Measurements from ENCODE around the gene SLC25A23.

The SLC25A23 gene

DNA sequence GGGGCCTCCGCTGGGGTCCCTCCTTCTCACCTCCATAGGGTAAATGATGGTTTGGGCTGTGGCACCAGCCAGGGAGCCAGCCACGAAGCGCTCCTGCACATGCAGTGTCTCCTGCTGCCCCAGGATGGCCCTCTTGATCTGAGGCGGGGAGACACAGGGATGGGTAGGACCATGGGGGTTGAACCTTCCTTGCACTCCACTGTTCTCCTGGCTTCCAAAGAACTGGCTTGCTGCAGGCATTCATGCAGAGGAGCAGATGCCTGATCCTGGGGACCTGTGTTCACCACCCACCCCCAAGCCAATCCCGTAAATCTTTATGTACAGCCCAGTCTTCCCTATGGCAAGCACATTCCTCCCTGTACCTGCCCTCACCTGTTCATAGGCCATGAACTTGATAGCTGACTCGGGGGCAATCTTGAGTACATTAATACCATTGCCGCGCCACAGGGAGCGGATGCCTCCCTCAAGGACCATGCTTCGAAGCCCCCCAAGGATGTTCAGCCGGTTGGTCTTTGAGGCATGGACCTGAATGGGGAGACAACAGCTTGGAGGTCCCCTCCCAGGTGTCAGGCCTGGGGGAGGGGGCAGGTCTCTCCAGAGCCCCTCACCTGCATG, 5.5 kb downstream of the SLC25A23 start:
- peaks cover 20% of the 10 kb centered on the region for H3K9me3 Mint-ChIP-seq
- H3K4me1 Mint-ChIP-seq = peaks cover 6% of the 10 kb centered on the region
- no peak for TF ChIP-seq CTCF (IDR thresholded peaks at IDR 0.05; ENCODE audit: unreplicated experiment in 3 of 3)
- H3K27me3 Mint-ChIP-seq (ENCODE audit: low read depth) = no peaks in the 10 kb centered on the region
- peaks cover 78% of the 10 kb centered on the region for H3K36me3 Mint-ChIP-seq (ENCODE audit: low read depth)
- H3K4me3 Mint-ChIP-seq = no peak overlapping the region
- H3K27ac Mint-ChIP-seq = no peak overlapping the region

GRCh38 chr19:6452899-6453298, 6.7 kb downstream of the SLC25A23 start:
- no peak for TF ChIP-seq CTCF (IDR thresholded peaks at IDR 0.05; ENCODE audit: unreplicated experiment in 3 of 3)
- Mint-ChIP-seq H3K27ac (no peak overlapping the region), H3K4me1 (no peaks in the 10 kb centered on the region)

GRCh38 chr19:6452223-6452614, 7.4 kb downstream of the SLC25A23 start:
- Mint-ChIP-seq H3K9me3 (peaks cover 20% of the 10 kb centered on the region), H3K4me1 (no peaks in the 10 kb centered on the region), H3K27me3 (ENCODE audit: low read depth) (no peaks in the 10 kb centered on the region), H3K4me3 (no peak overlapping the region), H3K36me3 (ENCODE audit: low read depth) (peaks cover 68% of the 10 kb centered on the region), H3K27ac (no peak overlapping the region)
- no peak for TF ChIP-seq CTCF (IDR thresholded peaks at IDR 0.05; ENCODE audit: unreplicated experiment in 3 of 3)

More at GRCh38 chr19:6452899-6453298, 6.7 kb downstream of the SLC25A23 start:
- Mint-ChIP-seq H3K4me3 (no peak overlapping the region), H3K27me3 (ENCODE audit: low read depth) (no peaks in the 10 kb centered on the region), H3K9me3 (peaks cover 20% of the 10 kb centered on the region), H3K36me3 (ENCODE audit: low read depth) (peaks cover 73% of the 10 kb centered on the region)

DNA sequence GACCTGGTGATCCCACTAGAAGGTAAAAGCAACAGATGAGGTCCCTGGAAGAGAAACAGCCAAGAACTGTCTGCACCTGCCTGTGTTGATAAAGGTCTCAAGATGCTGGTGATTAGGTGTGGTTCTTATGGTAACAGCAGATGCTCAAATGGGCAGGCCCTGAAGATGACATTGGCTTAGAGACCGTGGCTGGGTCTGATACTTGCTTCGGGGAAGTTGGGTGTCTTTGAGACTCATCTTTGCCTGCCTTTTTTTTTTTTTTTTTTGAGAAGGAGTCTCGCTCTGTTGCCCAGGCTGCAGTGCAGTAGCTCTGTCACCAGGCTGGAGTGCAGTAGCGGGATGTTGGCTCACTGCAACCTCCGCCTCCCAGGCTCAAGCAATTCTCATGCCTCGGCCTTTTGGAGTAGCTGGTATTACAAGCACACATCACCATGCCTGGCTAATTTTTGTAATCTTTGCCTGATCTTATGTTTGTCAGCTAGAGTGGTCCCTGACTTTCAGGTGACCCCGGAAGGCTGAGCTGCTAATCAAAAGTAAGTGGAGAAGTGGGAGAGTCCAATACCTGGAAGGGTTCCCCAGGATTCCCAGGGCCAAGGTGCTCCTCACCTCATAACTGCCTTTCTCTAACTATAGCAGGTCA, 7.9 kb downstream of the SLC25A23 start:
- Mint-ChIP-seq H3K4me1 (no peaks in the 10 kb centered on the region), H3K9me3 (peaks cover 21% of the 10 kb centered on the region), H3K36me3 (ENCODE audit: low read depth) (peaks cover 68% of the 10 kb centered on the region), H3K4me3 (no peak overlapping the region), H3K27me3 (ENCODE audit: low read depth) (no peaks in the 10 kb centered on the region), H3K27ac (no peak overlapping the region)
- no peak for TF ChIP-seq CTCF (IDR thresholded peaks at IDR 0.05; ENCODE audit: unreplicated experiment in 3 of 3)

DNA sequence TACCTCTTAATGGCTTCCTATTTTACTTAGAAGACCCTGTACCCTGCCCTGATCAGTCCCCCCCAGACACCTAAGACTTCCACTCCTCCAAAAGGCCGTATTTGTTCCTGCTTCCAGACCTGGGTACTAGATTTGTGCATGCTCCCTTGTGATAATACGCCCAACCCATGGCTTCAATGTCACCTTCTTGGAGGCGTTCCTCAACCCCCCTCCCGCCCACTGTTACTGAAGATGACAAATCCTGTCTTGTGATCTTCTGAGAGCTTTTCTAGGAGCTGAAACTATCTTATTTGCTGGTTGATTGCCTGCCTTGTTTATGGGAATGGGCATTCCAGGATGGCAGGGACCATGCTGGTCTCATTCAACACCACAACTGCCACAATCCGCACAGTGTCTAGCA, 9.4 kb downstream of the SLC25A23 start:
- TF ChIP-seq CTCF (IDR thresholded peaks at IDR 0.05; ENCODE audit: unreplicated experiment in 3 of 3) = no peak
- no peaks in the 10 kb centered on the region for H3K27me3 Mint-ChIP-seq (ENCODE audit: low read depth)

GRCh38 chr19:6448045-6448444, 11.5 kb downstream of the SLC25A23 start:
- Mint-ChIP-seq H3K4me3 (no peak overlapping the region), H3K27ac (no peak overlapping the region), H3K27me3 (ENCODE audit: low read depth) (no peaks in the 10 kb centered on the region), H3K9me3 (peaks cover 15% of the 10 kb centered on the region), H3K36me3 (ENCODE audit: low read depth) (peaks cover 55% of the 10 kb centered on the region), H3K4me1 (peaks cover 5% of the 10 kb centered on the region)
- no peak for TF ChIP-seq CTCF (IDR thresholded peaks at IDR 0.05; ENCODE audit: unreplicated experiment in 3 of 3)

More for the DNA sequence above, 9.4 kb downstream of the SLC25A23 start:
- Mint-ChIP-seq H3K36me3 (ENCODE audit: low read depth) (peaks cover 68% of the 10 kb centered on the region), H3K4me1 (no peaks in the 10 kb centered on the region), H3K27ac (no peak overlapping the region), H3K9me3 (peaks cover 27% of the 10 kb centered on the region), H3K4me3 (no peak overlapping the region)
